ENCODE results near the gene MLH1. TPM values are rescaled to one million over a fixed set of nuclear protein-coding genes. Genes with fewer than 3 reads are reported as not detected.

MLH1 gene
- total RNA-seq, 2 experiments from 2014 or later = 89.6 to 93.7 TPM

GRCh38 chr3:36964817-36965216 lies 28.5 kb upstream of the MLH1 start:
- intact Hi-C loops (cut with micrococcal nuclease) = no loop called here

GRCh38 chr3:36965440-36965839 lies 27.9 kb upstream of the MLH1 start:
- Mint-ChIP-seq H3K27ac (no peak overlapping the region), H3K36me3 (ENCODE audit: low read depth) (no peaks in the 10 kb centered on the region), H3K4me1 (ENCODE audit: low read depth) (peaks cover 13% of the 10 kb centered on the region), H3K27me3 (no peaks in the 10 kb centered on the region), H3K9me3 (no peaks in the 10 kb centered on the region), H3K4me3 (no peak overlapping the region)
- TF ChIP-seq CTCF (IDR thresholded peaks at IDR 0.05) = no peak
- DNase-seq (no peak), ATAC-seq (no peak)
- ChIA-PET POLR2A (interaction anchor here (1.0 kb wide), 1 partner anchor 88 kb away, joined by 3 read pairs; no protein-coding TSS in a partner anchor), CTCF (no interaction called here)
- intact Hi-C loops (cut with micrococcal nuclease) = no loop called here

More at GRCh38 chr3:36964817-36965216, 28.5 kb upstream of the MLH1 start:
- POLR2A ChIA-PET = no interaction called here
- Mint-ChIP-seq H3K4me3 (no peak overlapping the region), H3K4me1 (ENCODE audit: low read depth) (peaks cover 9% of the 10 kb centered on the region), H3K27ac (no peak overlapping the region), H3K36me3 (ENCODE audit: low read depth) (no peaks in the 10 kb centered on the region), H3K27me3 (no peaks in the 10 kb centered on the region), H3K9me3 (no peaks in the 10 kb centered on the region)
- no peak for TF ChIP-seq CTCF (IDR thresholded peaks at IDR 0.05)
- CTCF ChIA-PET = no interaction called here
- DNase-seq (no peak), ATAC-seq (no peak)

- no peak overlapping the region for H3K4me3 Mint-ChIP-seq
- H3K27me3 Mint-ChIP-seq = no peaks in the 10 kb centered on the region
- H3K9me3 Mint-ChIP-seq = no peaks in the 10 kb centered on the region
- H3K4me1 Mint-ChIP-seq (ENCODE audit: low read depth) = peaks cover 21% of the 10 kb centered on the region
- ChIA-PET CTCF (interaction anchor here (2.5 kb wide), 1 partner anchor 10 kb away, joined by 29 read pairs; no protein-coding TSS in a partner anchor), POLR2A (interaction anchor here (1.3 kb wide), 1 partner anchor 24 kb away, joined by 5 read pairs; the partner anchor contains the start of genes EPM2AIP1 and MLH1)
- DNase-seq (no peak), ATAC-seq (no peak)
- intact Hi-C loops (cut with micrococcal nuclease) = no loop called here
- no peak for TF ChIP-seq CTCF (IDR thresholded peaks at IDR 0.05)
- no peaks in the 10 kb centered on the region for H3K36me3 Mint-ChIP-seq (ENCODE audit: low read depth)
- H3K27ac Mint-ChIP-seq = peak overlapping the region; percentile 79
Measured at GRCh38 chr3:36969085-36969484, 24.2 kb upstream of the MLH1 start.

- intact Hi-C loops (cut with micrococcal nuclease) = no loop called here
- no peak overlapping the region for H3K4me3 Mint-ChIP-seq
Measured at GRCh38 chr3:36969540-36970432, 23.5 kb upstream of the MLH1 start.

More at GRCh38 chr3:36969540-36970432, 23.5 kb upstream of the MLH1 start:
- ATAC-seq (peak; percentile 99), DNase-seq (peak; percentile 78)
- Mint-ChIP-seq H3K27me3 (no peaks in the 10 kb centered on the region), H3K4me1 (ENCODE audit: low read depth) (peaks cover 22% of the 10 kb centered on the region), H3K36me3 (ENCODE audit: low read depth) (peaks cover under 1% of the 10 kb centered on the region), H3K27ac (peak overlapping the region; percentile 79), H3K9me3 (no peaks in the 10 kb centered on the region)
- ChIA-PET POLR2A (interaction anchor here (0.6 to 1.3 kb wide), 2 partner anchors 23 to 60 kb away, joined by 3 to 5 read pairs; partner anchors contain the start of genes EPM2AIP1 and MLH1), CTCF (interaction anchor here (0.9 to 2.5 kb wide), 2 partner anchors 10 to 11 kb away, joined by 4 to 29 read pairs; no protein-coding TSS in a partner anchor)
- no peak for TF ChIP-seq CTCF (IDR thresholded peaks at IDR 0.05)

Measured in activated CD8-positive, alpha-beta T cell treated with anti-CD3 and anti-CD28 coated beads for 36 hours (primary cell).